C4-2B (cell line): ENCODE results near the gene RAMP3.
"Not testable (repeated sequence)": the region's sequence is repeated elsewhere in the genome, so short reads cannot be mapped to it uniquely, and the experiment has no call there.

Experiments
- H3K27ac ChIP-seq: fragments of 450-650 bp; 2 replicates; pipeline ENCODE4 v1.5.1; 2017
- CTCF ChIP-seq: fragments of 450-650 bp; conservative IDR thresholded peaks from 2 replicates; pipeline ENCODE4 v1.5.1; 2017; ENCODE audit warnings: mild to moderate bottlenecking
- ZFX ChIP-seq: fragments of 450-650 bp; IDR thresholded peaks from 2 replicates; pipeline ENCODE4 v1.6.1; 2017

Gene RAMP3, protein sequence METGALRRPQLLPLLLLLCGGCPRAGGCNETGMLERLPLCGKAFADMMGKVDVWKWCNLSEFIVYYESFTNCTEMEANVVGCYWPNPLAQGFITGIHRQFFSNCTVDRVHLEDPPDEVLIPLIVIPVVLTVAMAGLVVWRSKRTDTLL

DNA sequence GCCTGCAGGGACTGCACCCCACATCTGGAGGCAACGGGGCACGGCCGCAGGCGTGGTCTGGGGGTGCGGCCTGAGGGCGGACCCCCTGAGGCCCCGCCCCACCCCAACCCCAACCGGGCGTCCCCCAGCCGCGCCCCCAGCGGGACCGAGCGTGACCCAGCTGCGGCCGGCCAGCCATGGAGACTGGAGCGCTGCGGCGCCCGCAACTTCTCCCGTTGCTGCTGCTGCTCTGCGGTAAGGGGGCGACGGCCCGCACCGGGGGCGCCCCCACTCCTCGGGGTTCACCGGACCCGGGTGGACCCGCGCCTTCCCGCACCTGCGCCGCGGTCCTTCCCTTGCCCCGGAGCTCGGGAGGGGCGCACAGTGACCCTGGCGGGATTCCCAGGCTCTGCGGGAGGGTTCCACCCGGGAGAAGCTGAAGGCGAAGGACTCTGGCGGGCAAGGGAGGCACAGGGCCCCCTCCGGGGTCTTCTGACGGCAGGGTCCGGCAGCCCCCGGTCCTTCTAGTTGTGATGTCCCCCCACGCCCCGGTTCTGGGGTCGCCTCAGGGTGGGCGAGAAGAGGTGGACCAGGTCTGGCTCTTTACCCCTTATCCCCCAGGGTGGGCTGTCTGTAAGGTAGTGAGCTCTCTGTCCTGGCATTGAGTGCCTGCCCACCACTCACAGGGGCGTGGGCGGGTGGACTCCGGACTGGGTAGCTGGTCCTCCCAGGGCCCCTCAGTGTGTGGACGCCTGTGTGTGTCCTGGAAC is at the start of gene RAMP3:
RAMP3 (plus strand) TSS at position 139 of the 749 bp plus-strand sequence; CDS start at position 177, 38 bp downstream.
- TF ChIP-seq ZFX (no peak), CTCF (no peak)
- no peak within 1 kb of the TSS for H3K27ac ChIP-seq

DNA sequence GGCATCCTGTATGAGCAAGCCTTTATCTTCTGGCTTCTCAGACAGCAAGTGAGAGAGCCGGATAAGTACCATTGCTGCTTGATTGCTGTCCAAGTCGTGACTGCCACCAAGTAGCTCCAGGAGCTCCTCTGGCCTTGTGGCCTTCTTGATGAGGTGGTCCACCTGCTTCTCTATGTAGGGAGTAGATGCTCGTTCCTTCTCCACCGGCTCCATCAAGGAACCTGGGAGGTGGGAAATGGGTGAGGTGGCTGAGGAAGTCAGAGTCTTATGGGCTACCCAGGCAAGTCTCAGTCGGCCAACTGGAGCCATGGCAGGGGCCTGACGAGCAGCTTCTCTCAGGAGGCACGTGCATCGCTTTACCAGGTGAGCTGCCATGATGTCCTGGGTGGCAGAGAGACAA is 48.7 kb upstream of the RAMP3 start:
- no peak overlapping the region for H3K27ac ChIP-seq
- TF ChIP-seq CTCF (no peak), ZFX (no peak)

- H3K27ac ChIP-seq: peak within 1 kb of the TSS; percentile 94
- TF ChIP-seq CTCF: peak; percentile 72
- peak; percentile 96 for TF ChIP-seq ZFX
These were observed 46.0 kb upstream of the RAMP3 start, which contains the start of gene TBRG4 for GRCh38 chr7:45111298-45112223. Gene TBRG4 (minus strand): TSS chr7:45111697. CDS start chr7:45109237, 2,460 bp downstream.

- TF ChIP-seq CTCF (no peak), ZFX (no peak)
- peak overlapping the region; percentile 94 for H3K27ac ChIP-seq
These were observed 44.9 kb upstream of the RAMP3 start for GRCh38 chr7:45112648-45113047.

DNA sequence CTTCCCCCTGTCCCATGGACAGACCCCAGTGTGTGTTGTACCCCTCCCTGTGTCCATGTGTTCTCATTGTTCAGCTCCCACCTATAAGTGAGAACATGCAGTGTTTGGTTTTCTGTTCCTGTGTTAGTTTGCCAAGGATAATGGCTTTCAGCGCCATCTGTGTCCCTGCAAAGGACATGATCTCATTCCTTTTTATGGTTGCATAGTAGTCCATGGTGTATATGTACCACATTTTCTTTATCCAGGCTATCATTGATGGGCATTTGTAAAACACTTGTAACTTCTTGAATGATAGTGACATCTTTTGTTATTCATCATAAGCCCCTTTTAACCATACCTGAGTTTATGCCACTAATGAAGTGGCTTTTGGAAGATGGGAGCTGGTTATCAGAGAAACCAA is 43.3 kb upstream of the RAMP3 start:
- not testable (repeated sequence) for H3K27ac ChIP-seq

DNA sequence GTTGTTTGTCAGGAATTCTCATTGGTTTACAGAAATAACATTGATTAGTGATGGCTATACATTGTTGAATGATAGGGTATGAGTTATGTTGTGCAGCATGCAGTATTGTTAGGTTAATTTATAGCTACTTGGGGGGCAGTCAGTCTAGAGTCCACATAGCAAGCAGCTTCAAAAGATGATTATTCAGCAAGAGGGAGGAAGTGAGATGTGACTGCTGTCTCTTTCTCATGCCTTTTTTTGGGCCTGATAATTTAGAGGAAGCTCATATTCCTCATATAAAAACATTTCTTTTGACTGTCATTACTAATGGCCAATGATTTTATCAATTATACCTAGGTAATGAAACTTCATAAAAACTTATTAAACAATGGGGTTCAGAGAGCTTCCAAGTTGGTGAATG is 42.7 kb upstream of the RAMP3 start:
- H3K27ac ChIP-seq: no peak overlapping the region
- TF ChIP-seq CTCF (no peak), ZFX (no peak)

GRCh38 chr7:45116048-45116447 is 41.5 kb upstream of the RAMP3 start:
- TF ChIP-seq CTCF (no peak), ZFX (no peak)

More at GRCh38 chr7:45116048-45116447, 41.5 kb upstream of the RAMP3 start:
- no peak overlapping the region for H3K27ac ChIP-seq
